ENCODE measurements around the gene ZNF665. TPM values are rescaled to one million over a fixed set of nuclear protein-coding genes. Genes with fewer than 3 reads are reported as not detected.

The ZNF665 gene
- total and polyA plus RNA-seq, 5 donors, result 1.2 to 2.0 (median 1.4) TPM

Other genes starting within 250 kb of the ZNF665 start
- gene ZNF816, start 230.5 kb downstream of the ZNF665 start, total RNA-seq, result 1 to 10 TPM; 4.1 to 8.3 (median 5.8) TPM
- gene ZNF816, start 230.5 kb downstream of the ZNF665 start, polyA plus RNA-seq, result 3.0 TPM
- gene ERVV-1, start 179.4 kb downstream of the ZNF665 start, total RNA-seq, result not detected
- not detected for gene ERVV-1, start 179.4 kb downstream of the ZNF665 start, polyA plus RNA-seq
- not detected for gene ERVV-2, start 148.6 kb downstream of the ZNF665 start, total RNA-seq
- not detected for gene ERVV-2, start 148.6 kb downstream of the ZNF665 start, polyA plus RNA-seq
- 10 to 100 TPM; 15.9 to 23.1 (median 18.1) TPM for gene ZNF160, start 89.9 kb downstream of the ZNF665 start, total RNA-seq
- gene ZNF160, start 89.9 kb downstream of the ZNF665 start, polyA plus RNA-seq, result 17.7 TPM
- gene ZNF415, start 60.4 kb downstream of the ZNF665 start, total RNA-seq, result 10 to 100 TPM; 20.7 to 26.8 (median 22.1) TPM
- 20.4 TPM for gene ZNF415, start 60.4 kb downstream of the ZNF665 start, polyA plus RNA-seq
- 1 to 10 TPM; 6.3 to 7.9 (median 7.3) TPM for gene ZNF347, start 34.3 kb downstream of the ZNF665 start, total RNA-seq
- gene ZNF347, start 34.3 kb downstream of the ZNF665 start, polyA plus RNA-seq, result 3.1 TPM
- gene ZNF677, start 61.5 kb upstream of the ZNF665 start, total RNA-seq, result 10 to 100 TPM; 18.7 to 27.9 (median 25.7) TPM
- 18.8 TPM for gene ZNF677, start 61.5 kb upstream of the ZNF665 start, polyA plus RNA-seq
- gene VN1R2, start 64.9 kb upstream of the ZNF665 start, total RNA-seq, result not detected
- gene VN1R2, start 64.9 kb upstream of the ZNF665 start, polyA plus RNA-seq, result not detected
- not detected for gene VN1R4, start 74.4 kb upstream of the ZNF665 start, total RNA-seq
- not detected for gene VN1R4, start 74.4 kb upstream of the ZNF665 start, polyA plus RNA-seq
- 1 to 10 TPM; 3.7 to 4.8 (median 4.4) TPM for gene ZNF845, start 140.4 kb upstream of the ZNF665 start, total RNA-seq
- gene ZNF845, start 140.4 kb upstream of the ZNF665 start, polyA plus RNA-seq, result 2.0 TPM
- 1 to 10 TPM; 5.4 to 9.3 (median 7.1) TPM for gene ZNF525, start 172.3 kb upstream of the ZNF665 start, total RNA-seq
- 2.1 TPM for gene ZNF525, start 172.3 kb upstream of the ZNF665 start, polyA plus RNA-seq
- gene ZNF765, start 201.8 kb upstream of the ZNF665 start, total RNA-seq, result 1 to 10 TPM; 4.3 to 6.2 (median 4.4) TPM
- 2.5 TPM for gene ZNF765, start 201.8 kb upstream of the ZNF665 start, polyA plus RNA-seq
- gene ZNF761, start 238.6 kb upstream of the ZNF665 start, total RNA-seq, result 1 to 10 TPM; 4.2 to 5.6 (median 5.1) TPM
- gene ZNF761, start 238.6 kb upstream of the ZNF665 start, polyA plus RNA-seq, result 4.4 TPM